Hepatocyte (in vitro differentiated cells): ENCODE measurements around the gene RABGAP1L.

ENCODE experiments used
- CTCF ChIP-seq: fragments of 200-600 bp; sonication (generic); IDR thresholded peaks from 2 replicates; pipeline ENCODE4 v1.5.1; 2016; ENCODE audit warnings: antibody characterized with exemption, mild to moderate bottlenecking; ENCODE audit not compliant: poor library complexity
- EZH2phosphoT487 ChIP-seq: fragments of 200-600 bp; sonication (generic); IDR thresholded peaks from one replicate; pipeline ENCODE4 v1.6.1; 2018; ENCODE audit warnings: antibody characterized with exemption, mild to moderate bottlenecking, low read depth, moderate library complexity; ENCODE audit not compliant: unreplicated experiment, severe bottlenecking

- TF ChIP-seq EZH2phosphoT487 (no peak), CTCF (no peak)
Observed at GRCh38 chr1:174198202-174198601, 38.9 kb downstream of the RABGAP1L start.
